Thyroid gland (tissue), 4 donors: Measurements from ENCODE around the gene EPB41L5.

Experiments
- POLR2A ChIP-seq, 2 donors: fragments of 450-650 bp; IDR thresholded peaks; one replicate each; pipeline ENCODE4 v1.6.1; 2017; ENCODE audit warnings: antibody characterized with exemption in 2 of 2, mild to moderate bottlenecking in 2 of 2, moderate library complexity in 1 of 2
- TF ChIP-seq, protein P1 (sequence below), 6 experiments: fragments of 200-600 bp in 3 of 6; fragments of 450-650 bp in 3 of 6; sonication (generic) in 3 of 6; IDR thresholded peaks; one replicate each; pipeline ENCODE4 v1.5.1; 2016 to 2019; ENCODE audit warnings: antibody characterized with exemption in 6 of 6, mild to moderate bottlenecking in 2 of 6, inconsistent platforms in 1 of 6, moderate library complexity in 1 of 6

GRCh38 chr2:120100627-120101026 lies 87.8 kb downstream of the EPB41L5 start:
- TF ChIP-seq, protein P1, sequence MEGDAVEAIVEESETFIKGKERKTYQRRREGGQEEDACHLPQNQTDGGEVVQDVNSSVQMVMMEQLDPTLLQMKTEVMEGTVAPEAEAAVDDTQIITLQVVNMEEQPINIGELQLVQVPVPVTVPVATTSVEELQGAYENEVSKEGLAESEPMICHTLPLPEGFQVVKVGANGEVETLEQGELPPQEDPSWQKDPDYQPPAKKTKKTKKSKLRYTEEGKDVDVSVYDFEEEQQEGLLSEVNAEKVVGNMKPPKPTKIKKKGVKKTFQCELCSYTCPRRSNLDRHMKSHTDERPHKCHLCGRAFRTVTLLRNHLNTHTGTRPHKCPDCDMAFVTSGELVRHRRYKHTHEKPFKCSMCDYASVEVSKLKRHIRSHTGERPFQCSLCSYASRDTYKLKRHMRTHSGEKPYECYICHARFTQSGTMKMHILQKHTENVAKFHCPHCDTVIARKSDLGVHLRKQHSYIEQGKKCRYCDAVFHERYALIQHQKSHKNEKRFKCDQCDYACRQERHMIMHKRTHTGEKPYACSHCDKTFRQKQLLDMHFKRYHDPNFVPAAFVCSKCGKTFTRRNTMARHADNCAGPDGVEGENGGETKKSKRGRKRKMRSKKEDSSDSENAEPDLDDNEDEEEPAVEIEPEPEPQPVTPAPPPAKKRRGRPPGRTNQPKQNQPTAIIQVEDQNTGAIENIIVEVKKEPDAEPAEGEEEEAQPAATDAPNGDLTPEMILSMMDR (IDR thresholded peaks at IDR 0.05): no peak
- no peak for TF ChIP-seq POLR2A (IDR thresholded peaks at IDR 0.05)
